Activated T-helper 1 cell treated with anti-CD3 and anti-CD28 coated beads, Interleukin-2, amount 50 U/mL, for 16 hours (primary cell): Measurements from ENCODE around the gene RNU6-1.

Experiments
- DNase-seq, 2 donors: peaks; one replicate each; pipeline ENCODE4 v3.0.0-alpha.2; 2020; ENCODE audit warnings: low read depth in 1 of 2, low spot score in 1 of 2

RNU6-1 gene

DNA sequence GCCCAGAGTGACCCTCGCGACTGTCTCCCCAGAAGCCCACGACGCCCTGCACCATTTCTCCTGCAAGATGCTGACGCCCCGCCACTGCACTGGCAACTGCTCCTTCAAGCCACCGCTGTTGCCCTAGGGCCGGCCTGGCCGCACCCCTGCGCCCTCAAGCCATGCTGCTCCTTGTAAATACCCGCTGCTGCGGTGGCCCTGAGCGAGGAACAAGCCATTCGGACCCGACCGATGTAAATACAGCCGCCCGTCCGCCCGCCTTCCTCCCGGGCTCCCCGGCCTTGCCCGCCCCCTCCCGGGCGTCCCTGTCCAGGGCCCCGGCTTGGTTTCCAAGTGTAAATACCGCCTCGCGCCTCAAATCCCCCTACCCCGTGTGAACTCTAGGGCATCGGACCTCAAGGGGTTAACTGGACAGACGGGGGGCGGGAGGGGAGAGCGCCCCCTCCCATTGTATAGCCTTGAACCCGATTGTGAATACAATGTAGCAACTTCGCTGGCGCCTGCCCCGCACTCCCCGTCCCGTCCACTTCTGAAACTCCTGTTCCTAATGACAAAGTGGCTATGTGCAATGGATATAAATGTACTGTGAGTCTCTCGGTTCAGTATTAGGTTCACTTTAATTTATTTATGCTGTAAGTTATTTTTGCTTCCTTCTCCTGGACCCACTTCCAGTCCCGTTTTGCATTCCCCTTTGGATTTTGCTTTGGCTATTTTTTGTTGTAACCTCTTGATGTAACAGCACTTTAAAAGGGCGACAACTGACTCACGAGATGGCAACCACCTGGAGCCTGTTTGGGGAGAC lies 5.9 kb downstream of the RNU6-1 start:
- DNase-seq, result no peak

DNA sequence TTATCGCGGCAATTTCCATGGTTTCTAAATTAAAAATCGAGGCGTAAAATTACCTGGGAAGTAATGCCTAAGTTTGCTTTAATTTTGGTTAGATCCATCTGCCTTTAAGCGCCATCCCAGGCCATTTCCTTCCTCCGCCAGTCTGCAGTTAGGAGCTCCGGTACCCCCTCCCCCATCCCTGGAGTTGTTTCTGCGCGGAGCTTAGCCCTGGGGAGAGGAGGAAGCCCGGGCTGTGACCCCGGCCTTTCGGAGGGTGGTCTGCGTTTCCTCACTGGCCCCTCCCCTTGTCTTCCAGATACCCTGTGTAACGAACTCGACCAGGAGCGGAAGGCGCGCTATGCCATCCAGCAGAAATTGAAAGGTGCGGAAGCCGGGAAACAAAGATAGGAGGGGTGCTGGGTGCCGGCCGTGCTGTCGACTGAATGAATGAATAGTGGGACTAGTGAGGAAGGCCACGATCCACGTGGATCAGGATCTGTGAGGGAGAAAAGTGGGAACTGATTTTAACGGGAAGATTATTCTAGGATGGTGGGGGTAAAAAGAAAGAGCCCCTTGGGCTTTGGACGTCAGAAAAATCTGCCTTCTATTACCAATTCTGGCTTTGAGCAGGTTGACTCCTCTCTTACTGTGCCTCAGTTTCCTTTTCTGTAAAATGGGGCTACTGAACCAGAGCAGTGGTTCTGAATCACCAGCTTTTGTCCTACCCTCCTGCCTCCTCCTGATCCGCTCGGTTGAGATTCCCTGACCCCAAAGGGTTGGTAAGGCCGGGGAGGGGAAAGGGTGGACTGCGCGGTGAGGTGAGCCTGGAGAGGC lies 6.7 kb downstream of the RNU6-1 start:
- no peak for DNase-seq

DNA sequence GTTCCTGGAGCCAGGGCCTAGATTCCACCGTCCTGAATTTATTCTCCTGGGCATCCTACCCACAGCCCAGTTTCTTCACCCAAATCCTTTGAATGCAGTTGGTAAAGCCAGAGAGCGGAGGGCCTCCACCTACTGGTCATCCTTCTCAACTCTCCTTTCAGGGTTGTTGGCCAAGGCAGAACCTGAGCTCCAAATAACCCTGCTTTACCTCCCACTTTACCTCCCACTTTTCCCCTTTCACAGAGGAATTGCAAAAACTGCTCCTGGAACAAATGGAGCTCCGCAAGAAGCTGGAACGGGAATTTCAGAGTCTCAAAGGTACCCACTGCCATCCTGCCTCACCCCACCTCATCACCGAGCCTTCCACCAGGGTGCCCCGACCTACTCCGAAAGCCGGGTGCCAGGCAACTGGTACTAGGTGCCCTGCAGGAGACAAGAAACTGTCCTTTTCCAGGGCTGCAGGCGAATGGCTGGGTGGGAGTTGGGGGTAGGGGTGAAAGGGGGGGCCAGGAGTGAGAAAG lies 7.8 kb downstream of the RNU6-1 start:
- DNase-seq, result no peak

DNA sequence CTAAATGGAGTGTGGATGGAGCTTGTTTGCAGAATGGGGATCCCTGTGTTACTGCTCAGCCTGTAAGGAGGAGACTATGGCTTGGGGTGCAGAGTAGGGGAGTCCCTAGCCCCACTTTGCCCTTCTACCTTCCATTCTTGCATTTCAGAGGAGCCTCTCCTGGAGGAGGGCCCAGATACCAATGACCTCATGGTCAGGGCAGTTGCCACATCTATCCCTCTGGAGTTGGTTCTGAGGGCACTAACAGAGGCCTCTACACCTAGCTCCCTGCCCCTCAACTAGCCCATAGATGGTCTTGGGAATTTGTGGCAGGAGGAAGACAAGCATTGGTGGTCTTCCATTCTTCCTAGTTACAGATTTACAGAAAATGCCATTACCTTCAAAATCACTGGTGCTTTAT lies 8.5 kb downstream of the RNU6-1 start:
- DNase-seq, result no peak

DNA sequence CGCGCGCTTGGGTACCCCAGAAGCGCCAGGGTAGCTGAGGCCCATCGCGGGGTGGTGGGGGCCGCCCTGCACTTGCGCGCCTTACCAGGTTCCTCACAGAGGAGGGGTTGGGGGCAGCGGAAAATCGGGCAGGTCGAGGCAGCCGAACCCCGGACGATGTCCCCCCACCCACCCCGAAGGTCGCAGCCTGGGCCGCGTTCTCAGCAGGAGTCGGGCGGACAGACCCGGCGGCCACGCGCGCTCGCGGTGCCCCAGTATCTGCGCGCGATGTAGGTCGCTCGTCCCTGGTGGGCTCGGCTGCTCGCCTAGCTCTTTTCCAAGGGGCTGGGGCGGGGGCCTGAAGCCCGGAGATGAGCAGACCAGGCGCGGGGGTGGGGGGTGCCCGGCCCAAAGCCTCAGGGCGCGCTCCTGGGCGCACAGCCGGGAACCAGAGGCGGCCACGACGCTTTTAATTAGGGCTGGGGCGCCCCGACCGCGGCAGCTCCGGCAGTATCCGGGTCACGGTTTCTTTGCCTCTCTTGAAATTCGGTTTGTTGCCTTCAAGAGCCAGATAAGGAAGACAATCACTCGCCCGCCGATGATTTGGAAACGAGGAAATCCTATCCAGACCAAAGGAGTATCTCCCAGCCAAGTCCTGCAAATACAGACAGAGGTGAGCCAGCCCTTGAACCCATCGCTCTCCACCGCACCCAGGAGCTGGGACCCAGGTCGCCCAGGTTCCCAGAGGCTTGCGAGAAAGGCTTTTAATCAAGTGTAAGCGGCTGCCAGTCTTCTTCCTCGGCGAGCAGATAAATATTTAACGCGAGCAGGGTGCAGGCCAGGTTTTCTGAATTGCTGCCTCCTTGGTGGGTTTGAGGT lies 10.0 kb downstream of the RNU6-1 start:
- no peak for DNase-seq

DNA sequence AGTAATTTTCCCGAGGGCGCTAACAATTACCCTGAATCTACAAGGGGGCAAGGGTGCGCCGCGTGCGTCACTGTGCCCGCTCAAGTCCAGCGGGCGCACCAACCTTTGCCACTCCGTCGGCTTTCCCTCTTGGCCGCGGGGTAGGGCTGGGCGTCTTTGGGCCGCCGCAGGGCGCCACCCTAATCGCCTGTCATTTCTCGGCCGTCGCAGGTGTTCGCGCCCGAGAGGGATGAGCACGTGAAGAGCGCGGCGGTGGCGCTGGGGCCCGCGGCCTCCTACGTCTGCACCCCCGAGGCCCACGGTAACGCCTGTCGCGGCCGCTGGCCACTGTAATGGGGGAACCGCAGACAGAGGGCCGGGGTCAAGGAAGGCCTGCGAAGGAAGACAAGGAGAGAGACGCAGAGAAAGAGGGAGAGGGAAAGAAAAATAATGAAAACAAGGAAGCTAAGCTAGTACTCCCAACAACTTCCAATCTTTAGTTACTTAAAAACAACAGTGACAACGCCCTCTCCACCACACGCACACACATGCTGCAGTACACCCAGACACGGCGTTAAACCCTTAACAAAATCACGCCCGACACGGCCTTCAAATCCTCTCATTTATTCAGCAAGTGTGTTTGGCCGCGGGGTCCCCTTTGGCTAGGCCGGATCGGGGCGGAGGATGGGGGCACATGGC lies 10.7 kb downstream of the RNU6-1 start:
- DNase-seq, result no peak

DNA sequence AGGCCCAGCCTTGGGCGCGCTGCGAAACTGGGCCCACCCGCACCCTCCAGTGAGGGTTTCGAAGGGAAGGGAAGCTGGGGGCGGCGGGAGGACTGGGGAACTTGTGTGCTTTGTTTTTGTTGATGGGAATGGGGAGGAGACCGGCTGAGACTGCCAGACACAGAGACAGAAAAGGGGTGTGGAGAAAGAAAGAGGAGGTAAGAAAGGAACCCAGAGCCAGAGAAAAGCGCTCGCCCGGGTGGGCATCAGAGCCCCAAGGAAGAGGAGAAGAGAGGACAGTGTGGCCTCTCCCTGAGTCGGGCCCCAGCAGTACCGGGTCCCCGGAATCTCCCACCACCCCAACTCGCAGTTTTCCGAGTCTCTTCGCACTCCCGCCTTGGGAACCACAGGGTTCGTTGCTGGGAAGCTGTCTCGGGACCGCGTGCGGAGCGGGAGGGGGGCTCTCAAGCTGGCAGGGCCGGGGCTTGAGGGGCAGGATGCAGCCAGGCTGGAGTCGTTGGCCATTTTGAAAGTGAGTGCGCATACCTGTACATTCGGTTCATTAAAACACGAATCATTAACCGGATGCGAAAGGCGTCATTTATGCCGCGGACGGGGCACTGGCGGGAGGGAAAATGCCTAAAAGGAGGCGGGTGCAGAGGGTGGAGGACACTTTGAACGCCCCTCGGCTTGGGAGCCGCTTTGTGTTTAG lies 11.4 kb downstream of the RNU6-1 start:
- no peak for DNase-seq

DNA sequence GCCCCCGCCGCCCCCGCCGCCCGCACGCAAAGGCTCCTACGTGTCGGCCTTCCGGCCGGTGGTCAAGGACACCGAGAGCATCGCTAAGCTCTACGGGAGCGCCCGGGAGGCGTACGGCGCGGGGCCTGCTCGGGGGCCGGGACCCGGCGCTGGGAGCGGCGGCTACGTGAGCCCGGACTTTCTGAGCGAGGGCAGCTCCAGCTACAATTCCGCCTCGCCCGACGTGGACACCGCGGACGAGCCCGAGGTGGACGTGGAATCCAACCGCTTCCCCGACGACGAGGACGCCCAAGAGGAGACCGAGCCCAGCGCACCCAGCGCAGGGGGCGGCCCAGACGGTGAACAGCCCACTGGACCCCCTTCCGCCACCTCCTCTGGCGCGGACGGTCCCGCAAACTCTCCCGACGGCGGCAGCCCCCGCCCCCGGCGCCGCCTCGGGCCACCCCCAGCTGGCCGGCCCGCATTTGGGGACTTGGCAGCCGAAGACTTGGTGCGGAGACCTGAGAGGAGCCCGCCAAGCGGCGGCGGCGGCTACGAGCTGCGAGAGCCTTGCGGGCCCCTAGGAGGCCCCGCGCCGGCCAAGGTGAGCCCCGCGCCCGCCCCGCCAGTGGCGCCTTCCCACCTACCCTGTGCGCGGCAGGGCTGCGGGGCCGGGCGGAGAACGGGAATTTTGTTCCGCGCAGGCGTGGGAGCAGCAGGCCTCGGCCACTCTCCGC lies 12.1 kb downstream of the RNU6-1 start:
- DNase-seq, result no peak

DNA sequence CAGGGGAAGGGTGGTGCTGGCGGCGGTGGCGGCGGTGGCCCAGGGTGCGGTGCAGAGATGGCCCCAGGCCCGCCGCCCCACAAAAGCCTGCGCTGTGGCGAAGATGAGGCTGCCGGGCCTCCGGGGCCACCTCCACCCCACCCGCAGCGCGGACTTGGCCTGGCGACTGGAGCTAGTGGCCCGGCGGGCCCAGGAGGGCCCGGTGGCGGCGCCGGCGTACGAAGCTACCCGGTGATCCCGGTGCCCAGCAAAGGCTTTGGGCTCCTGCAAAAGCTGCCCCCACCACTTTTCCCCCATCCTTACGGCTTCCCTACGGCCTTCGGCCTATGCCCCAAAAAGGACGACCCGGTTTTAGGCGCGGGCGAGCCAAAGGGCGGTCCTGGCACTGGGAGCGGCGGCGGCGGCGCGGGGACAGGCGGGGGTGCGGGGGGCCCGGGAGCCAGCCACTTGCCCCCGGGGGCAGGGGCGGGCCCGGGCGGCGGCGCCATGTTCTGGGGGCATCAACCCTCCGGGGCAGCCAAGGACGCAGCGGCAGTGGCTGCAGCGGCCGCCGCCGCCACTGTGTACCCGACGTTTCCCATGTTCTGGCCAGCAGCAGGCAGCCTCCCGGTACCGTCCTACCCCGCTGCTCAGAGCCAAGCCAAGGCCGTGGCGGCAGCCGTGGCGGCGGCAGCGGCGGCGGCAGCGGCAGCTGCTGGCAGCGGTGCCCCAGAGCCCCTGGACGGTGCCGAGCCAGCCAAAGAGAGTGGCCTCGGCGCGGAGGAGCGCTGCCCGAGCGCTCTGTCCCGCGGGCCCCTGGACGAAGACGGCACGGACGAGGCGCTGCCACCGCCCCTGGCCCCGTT lies 12.9 kb downstream of the RNU6-1 start:
- DNase-seq, result no peak

DNA sequence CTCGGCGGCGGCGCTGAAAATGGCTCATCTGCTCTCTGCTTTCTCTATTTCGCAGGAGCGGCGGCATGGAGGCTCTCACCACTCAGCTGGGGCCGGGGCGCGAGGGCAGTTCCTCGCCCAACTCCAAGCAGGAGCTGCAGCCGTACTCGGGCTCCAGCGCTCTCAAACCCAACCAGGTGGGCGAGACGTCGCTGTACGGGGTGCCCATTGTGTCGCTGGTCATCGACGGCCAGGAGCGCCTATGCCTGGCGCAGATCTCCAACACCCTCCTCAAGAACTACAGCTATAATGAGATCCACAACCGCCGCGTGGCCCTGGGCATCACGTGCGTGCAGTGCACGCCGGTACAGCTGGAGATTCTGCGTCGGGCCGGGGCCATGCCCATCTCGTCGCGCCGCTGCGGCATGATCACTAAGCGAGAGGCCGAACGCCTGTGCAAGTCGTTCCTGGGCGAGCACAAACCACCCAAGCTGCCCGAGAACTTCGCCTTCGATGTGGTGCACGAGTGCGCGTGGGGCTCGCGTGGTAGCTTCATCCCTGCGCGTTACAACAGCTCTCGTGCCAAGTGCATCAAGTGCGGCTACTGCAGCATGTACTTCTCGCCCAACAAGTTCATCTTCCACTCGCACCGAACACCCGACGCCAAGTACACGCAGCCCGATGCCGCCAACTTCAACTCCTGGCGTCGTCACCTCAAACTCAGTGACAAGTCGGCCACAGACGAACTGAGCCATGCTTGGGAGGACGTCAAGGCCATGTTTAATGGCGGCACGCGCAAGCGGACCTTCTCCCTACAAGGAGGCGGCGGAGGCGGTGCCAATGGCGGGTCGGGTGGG lies 13.7 kb downstream of the RNU6-1 start:
- DNase-seq, result no peak

DNA sequence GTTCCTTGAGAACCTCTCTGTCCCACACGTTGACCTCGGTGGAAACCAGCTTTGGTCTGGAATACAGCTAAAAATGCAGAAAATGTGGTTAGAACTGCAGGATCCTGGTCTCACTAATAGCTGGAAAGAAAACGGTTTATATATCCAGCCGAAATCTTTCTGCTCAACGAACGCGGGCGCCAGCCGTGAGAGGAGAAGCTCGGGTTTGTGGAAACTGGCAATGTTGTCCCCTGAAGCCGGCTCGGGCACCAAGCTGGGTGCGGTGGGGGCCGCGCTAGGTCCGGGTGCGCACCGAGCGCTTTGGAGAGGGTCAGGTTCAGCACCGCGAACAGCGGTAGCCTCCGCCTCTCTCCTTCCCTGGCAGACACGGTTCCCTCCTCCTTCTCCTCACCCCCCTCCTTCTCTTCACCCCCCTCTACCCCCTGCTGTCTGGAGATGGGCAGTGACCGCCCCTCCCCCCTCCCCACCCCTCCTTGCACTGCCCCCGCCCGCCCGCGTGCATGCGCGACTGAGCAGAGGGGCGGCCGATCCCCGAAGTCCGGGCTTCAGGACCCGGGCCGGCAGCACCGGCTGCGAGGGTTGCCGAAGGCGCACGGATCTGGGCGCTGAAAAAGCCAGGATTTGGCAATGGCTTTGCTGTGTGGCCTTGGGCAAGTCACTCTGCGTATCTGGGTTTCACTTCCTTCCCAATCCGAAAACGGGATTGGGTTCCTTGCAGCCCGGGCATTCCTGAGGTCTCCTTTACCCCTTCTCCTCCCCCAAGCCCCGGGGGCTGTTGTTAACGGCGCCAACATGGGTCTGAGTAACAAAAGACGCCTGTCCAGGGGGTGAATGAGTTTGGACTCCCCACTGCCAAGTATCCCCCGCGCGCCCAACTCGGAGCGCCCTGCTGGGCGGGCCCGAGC lies 14.6 kb downstream of the RNU6-1 start, which contains the start of gene SKOR1:
Gene SKOR1 (plus strand): TSS at position 534 of the 905 bp plus-strand sequence. CDS start 94 bp downstream, at position 628.
- DNase-seq, result no peak

DNA sequence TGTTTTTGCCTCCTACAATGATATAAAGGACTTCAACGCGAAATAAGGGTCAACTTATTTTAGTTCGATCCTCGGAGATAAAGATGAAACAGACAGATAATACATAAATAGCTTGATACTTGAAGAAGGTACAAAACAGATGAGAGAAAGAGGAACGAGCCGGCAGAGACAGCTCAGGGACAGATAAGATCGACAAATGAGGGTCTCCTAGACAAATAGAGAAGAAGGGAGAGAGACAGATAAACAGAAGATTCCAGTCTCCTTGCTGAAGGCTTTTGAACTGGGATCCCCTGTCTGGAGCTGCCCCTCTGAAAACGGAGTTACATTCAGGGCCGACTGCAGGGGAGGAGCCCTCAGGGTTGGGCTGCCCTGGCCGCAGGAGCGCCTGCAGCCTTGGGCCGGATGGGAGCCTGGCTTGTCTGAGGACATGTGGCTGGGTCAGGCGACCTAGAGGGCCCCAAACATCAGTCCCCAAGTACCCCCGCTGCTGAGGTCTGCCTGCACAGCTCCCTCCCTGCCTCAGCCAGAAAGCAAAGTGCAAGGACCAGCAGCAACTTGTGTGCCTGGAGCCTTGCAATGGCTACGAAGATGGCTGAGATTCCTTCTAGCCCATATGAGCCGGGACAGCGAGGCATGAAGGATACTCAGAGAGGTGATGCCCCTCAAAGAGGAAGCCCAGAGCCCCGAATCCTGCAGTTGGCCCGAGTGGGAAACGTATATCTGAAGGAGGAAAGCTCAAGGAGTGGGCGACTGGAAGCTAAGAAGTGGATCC lies 15.5 kb downstream of the RNU6-1 start:
- no peak for DNase-seq

DNA sequence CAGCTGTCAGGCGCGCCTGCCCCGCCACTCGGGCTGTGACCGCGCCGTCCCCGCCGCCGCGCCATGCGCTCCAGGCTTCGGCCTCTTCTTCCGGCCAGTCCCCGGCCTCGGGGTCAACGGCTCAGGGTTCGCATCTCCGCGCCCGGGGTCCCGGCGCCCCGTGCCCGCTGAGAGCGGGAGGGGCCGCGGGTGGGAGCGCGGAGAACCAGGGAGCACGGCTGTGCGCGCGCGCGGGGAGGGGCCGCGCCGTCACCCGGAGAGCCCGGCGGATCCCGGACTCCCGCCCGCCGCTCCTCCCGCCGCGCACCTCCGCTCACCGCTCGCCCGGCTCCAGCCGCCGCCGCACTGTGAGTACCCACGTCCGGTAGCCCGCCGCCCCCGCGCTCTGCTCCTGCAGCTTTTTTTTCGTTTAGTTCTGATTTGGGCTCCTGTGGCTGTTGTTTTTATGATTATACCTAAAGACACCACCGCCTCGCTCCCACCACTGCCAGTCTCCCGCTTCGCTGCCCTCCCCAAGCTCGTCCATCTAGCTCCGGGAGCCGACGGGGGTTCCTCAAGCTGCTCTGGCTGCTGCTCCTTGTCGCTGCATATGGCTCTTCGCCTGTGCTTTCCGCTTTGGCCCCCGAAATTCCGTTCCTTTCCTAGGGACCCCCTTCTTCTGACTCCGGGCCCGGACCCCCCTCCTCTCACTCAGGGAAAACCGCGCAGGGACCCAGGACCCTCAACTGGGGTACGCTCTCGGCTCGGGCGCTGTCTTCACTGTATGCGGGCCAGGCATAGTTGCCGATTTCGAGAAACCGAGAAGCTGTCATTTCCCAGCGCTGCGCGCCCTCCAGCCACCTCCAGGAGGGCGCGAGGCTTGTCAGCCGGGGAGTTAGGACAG lies 16.3 kb downstream of the RNU6-1 start:
- no peak for DNase-seq

DNA sequence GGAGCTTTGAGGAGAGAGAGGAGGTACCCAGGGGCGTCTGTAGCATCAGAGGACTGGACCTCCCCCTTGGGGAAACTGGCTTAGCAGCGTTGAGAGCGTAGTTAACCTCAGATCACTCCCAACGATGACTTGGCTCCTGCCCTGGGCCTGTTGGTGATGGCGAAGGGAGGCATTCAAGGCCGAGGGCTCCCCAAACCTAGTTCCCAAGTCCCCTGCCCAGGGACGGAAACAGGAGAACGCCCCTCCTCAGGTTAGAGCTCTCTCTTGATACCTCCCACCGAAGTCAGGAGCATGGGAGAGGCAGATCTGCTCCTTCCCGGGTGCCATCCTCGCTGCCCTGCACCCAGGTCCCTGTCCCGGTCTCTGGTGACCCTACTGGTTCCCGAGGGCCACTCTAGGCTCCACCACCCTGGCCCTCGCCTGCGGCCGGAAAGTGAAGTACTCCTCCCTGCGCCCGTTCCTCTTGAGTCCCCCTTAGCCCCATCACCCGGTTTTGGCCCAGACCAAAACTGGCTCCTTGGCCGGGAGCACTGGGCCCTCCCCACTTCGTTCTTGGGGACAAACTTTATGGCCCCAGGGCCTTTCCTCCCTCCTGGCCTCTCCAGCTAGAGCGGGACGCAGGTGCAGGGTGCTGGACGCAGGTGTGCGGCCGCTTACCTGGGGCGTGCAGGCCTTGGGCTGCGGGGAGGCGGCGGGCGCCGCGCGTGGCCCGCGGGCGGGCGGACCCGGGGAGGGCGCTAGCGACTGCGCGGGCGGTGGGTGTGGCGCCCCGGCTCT lies 17.1 kb downstream of the RNU6-1 start:
- DNase-seq, result no peak
